GM12878 (cell line): Measurements from ENCODE around the gene MT1HL1. TPM values are rescaled to one million over a fixed set of nuclear protein-coding genes. Genes with fewer than 3 reads are reported as not detected.

ENCODE experiments used
- ATAC-seq: fragments of 200-7000 bp; cut with Tn5 transposase; 3 replicates; pipeline ENCODE4 v1.9.1; 2020; ENCODE audit warnings: mild to moderate bottlenecking, moderate library complexity
- BruUV-seq: library from RNA; stranded (reverse); fragments of 400-500 nt; replicated peaks from 2 replicates; lab custom pipeline; 2021; lab: Mats Ljungman, UMichigan
- CTCF ChIA-PET: fragments of 300-600 bp; sonication (Branson Sonifier 250); formaldehyde crosslinking; extraction: SDS; loops from one replicate; lab custom pipeline; 2021; ENCODE audit warnings: inconsistent platforms; lab: Yijun Ruan, JAX
- POLR2A ChIA-PET: fragments of 350-600 bp; formaldehyde crosslinking; extraction: SDS; loops from one replicate; lab custom pipeline; 2021; ENCODE audit warnings: inconsistent platforms; lab: Charles Lee
- RAD21 ChIA-PET: fragments of 300-600 bp; sonication (Branson Sonifier 250); formaldehyde crosslinking; loops from one replicate; lab custom pipeline; 2023; ENCODE audit warnings: antibody characterized with exemption; ENCODE audit not compliant: unreplicated experiment; lab: Charles Lee
- SMC1A ChIA-PET: fragments of 300-600 bp; sonication (Branson Sonifier 250); formaldehyde crosslinking; loops from one replicate; lab custom pipeline; 2023; ENCODE audit not compliant: unreplicated experiment, uncharacterized antibody; lab: Charles Lee
- DNase-seq: peaks from one replicate; pipeline ENCODE4 v3.0.0-alpha.2; 2011; ENCODE audit warnings: low read depth, low spot score
- FAIRE-seq: peaks from 3 replicates; lab custom pipeline; 2011; peaks lifted over from hg19 to GRCh38; lab: Jason Lieb, UNC
- H2AFZ ChIP-seq: 2 replicates; pipeline ENCODE4 v1.6.0; 2011; ENCODE audit warnings: low read depth, low read length, control low read depth; ENCODE audit not compliant: control insufficient read depth
- H3K27ac ChIP-seq: 2 replicates; pipeline ENCODE4 v1.5.1; 2011; ENCODE audit warnings: control low read depth; ENCODE audit not compliant: control insufficient read depth, insufficient read depth
- H3K27me3 ChIP-seq, 2 experiments: replicated peaks in 1 of 2; 2 replicates each; pipeline versions ENCODE4 v1.6.0 to v1.6.1; 2011; ENCODE audit warnings: low read length in 1 of 2; ENCODE audit not compliant: control insufficient read depth in 2 of 2, insufficient read depth in 2 of 2
- H3K36me3 ChIP-seq, 2 experiments: 2 replicates each; pipeline ENCODE4 v1.5.1; 2011; ENCODE audit warnings: low read length in 1 of 2; ENCODE audit not compliant: control insufficient read depth in 2 of 2, insufficient read depth in 2 of 2
- H3K4me1 ChIP-seq: 2 replicates; pipeline ENCODE4 v1.6.1; 2011; ENCODE audit warnings: mild to moderate bottlenecking, low read length, moderate library complexity, mixed read lengths; ENCODE audit not compliant: control insufficient read depth, insufficient read depth
- H3K4me2 ChIP-seq: 2 replicates; pipeline ENCODE4 v1.6.0; 2011; ENCODE audit warnings: control low read depth; ENCODE audit not compliant: control insufficient read depth, insufficient read depth
- H3K4me3 ChIP-seq: fragments of 200-600 bp; sonication (generic); 2 replicates; pipeline ENCODE4 v1.5.1; 2016
- H3K79me2 ChIP-seq: 2 replicates; pipeline ENCODE4 v1.6.0; 2011; ENCODE audit warnings: low read length; ENCODE audit not compliant: control insufficient read depth, insufficient read depth
- H3K9ac ChIP-seq: 2 replicates; pipeline ENCODE4 v1.8.0; 2011; ENCODE audit warnings: low read length, control low read depth, mixed read lengths; ENCODE audit not compliant: control insufficient read depth, insufficient read depth
- H3K9me3 ChIP-seq: replicated peaks from 3 replicates; pipeline ENCODE4 v1.5.1; 2011; ENCODE audit warnings: mild to moderate bottlenecking, low read length; ENCODE audit not compliant: control insufficient read depth, insufficient read depth
- H4K20me1 ChIP-seq: 2 replicates; pipeline ENCODE4 v1.6.0; 2011; ENCODE audit not compliant: control insufficient read depth, insufficient read depth
- ATF2 ChIP-seq: IDR thresholded peaks from 2 replicates; pipeline ENCODE4 v1.6.1; 2012; ENCODE audit warnings: low read length, inconsistent platforms
- CUX1 ChIP-seq: IDR thresholded peaks from 2 replicates; pipeline ENCODE4 v1.6.1; 2012; ENCODE audit warnings: improper control_type of control experiment, low read depth, low read length; ENCODE audit not compliant: insufficient replicate concordance
- SIN3A ChIP-seq: IDR thresholded peaks from 2 replicates; pipeline ENCODE4 v1.6.1; 2012; ENCODE audit warnings: low read depth, low read length, improper control_type of control experiment
- SUZ12 ChIP-seq: fragments of 200-600 bp; sonication (generic); IDR thresholded peaks from one replicate; pipeline ENCODE4 v1.6.1; 2018; ENCODE audit warnings: antibody characterized with exemption, mild to moderate bottlenecking; ENCODE audit not compliant: unreplicated experiment
- ZBTB33 ChIP-seq: fragments of 450-650 bp; IDR thresholded peaks from 2 replicates; pipeline ENCODE4 v1.6.1; 2017; ENCODE audit warnings: mild to moderate bottlenecking
- ZNF687 ChIP-seq: fragments of 450-650 bp; IDR thresholded peaks from 2 replicates; pipeline ENCODE4 v1.6.1; 2017; ENCODE audit warnings: mild to moderate bottlenecking, moderate library complexity
- WGBS: methylation state at CpG from one replicate; pipeline ENCODE4 v1.1.6; 2016; ENCODE audit warnings: low lambda C conversion rate; ENCODE audit not compliant: insufficient replicate concordance, insufficient coverage; ENCODE audit errors: missing lambda C conversion rate; 5-methylcytosine and 5-hydroxymethylcytosine counted together
- in situ Hi-C: fragments of 300-500 bp; cut with MboI; formaldehyde crosslinking; loops from 9 replicates; pipeline ENCODE4 v1.14.3; 2018; ENCODE audit warnings: mixed read lengths
- intact Hi-C: fragments of 100-400 bp; cut with micrococcal nuclease; formaldehyde crosslinking; loops from one replicate; pipeline ENCODE4 v1.14.2; 2022; ENCODE audit not compliant: unreplicated experiment
- polyA plus RNA-seq, 11 experiments: library from polyadenylated mRNA; depleted of rRNA in 4 of 11; unstranded in 6 of 11; stranded (reverse) in 5 of 11; fragments of >200 nt; fragmentation: Nextera tagmentation in 4 of 11; fragmentation: Illumina TruSeq in 1 of 11; extraction: Ambion mirVana in 4 of 11; extraction: Trizol in 1 of 11; gene quantifications; 1 replicate in 1 of 11; 2 replicates in 10 of 11; pipeline versions ENCODE4 v1.2.1 to v1.2.3, GENCODE V29; 2011 to 2016; ENCODE audit warnings: inconsistent platforms in 2 of 11, missing spikeins in 2 of 11, low read depth in 1 of 11
- total RNA-seq, 4 experiments: library from RNA; depleted of rRNA in 3 of 4; stranded (reverse); fragments of >200 nt in 3 of 4; fragmentation: Illumina TruSeq in 1 of 4; extraction: Trizol in 1 of 4; gene quantifications; 2 replicates each; pipeline versions ENCODE4 v1.2.1 to v1.2.3, GENCODE V29; 2013 to 2021

Gene MT1HL1
- total and polyA plus RNA-seq, 10 of the 15 experiments (the other 5 are each of a cell fraction or from before 2014, with no cell fraction given) = not detected

- no peaks in the 10 kb centered on the region for H3K9me3 ChIP-seq
- H3K36me3 ChIP-seq = no peaks in the 10 kb centered on the region
- TF ChIP-seq SUZ12 (no peak), CUX1 (no peak), ATF2 (no peak), ZNF687 (no peak), SIN3A (no peak), ZBTB33 (no peak)
- H3K79me2 ChIP-seq = no peaks in the 10 kb centered on the region
- ChIA-PET RAD21 (no interaction called here), POLR2A (no interaction called here), CTCF (interaction anchor here (1.3 kb wide), 1 partner anchor 19 kb away, joined by 3 read pairs; no protein-coding TSS in a partner anchor), SMC1A (interaction anchor here (1.5 kb wide), 1 partner anchor 11 kb away, joined by 3 read pairs; no protein-coding TSS in a partner anchor)
- H3K4me2 ChIP-seq = no peak overlapping the region
- no peaks in the 10 kb centered on the region for H3K4me1 ChIP-seq
- H3K27me3 ChIP-seq = no peaks in the 10 kb centered on the region
- FAIRE-seq (no peak), ATAC-seq (no peak), DNase-seq (no peak)
- H3K4me3 ChIP-seq = no peak overlapping the region
- WGBS = 69% methylated on average over 14 of the region's 14 CpGs
- no peak overlapping the region for H3K27ac ChIP-seq
- intact Hi-C loops = no loop called here
- H4K20me1 ChIP-seq = no peaks in the 10 kb centered on the region
- no TSS peak for BruUV-seq
- H2AFZ ChIP-seq = no peak overlapping the region
- H3K9ac ChIP-seq = no peak overlapping the region
- in situ Hi-C loops = no loop called here
Observed at GRCh38 chr1:236978740-236979139, 25.5 kb downstream of the MT1HL1 start.
